HepG2 (cell line): ENCODE measurements around the gene SEPTIN2. TPM values are rescaled to one million over a fixed set of nuclear protein-coding genes. Genes with fewer than 3 reads are reported as not detected.

ENCODE experiments used
- AGO2 ChIP-seq: fragments of 200-400 bp; formaldehyde crosslinking; optimal IDR thresholded peaks from 2 replicates; pipeline ENCODE3; 2017; ENCODE audit warnings: mild to moderate bottlenecking, low read depth, low read length, moderate library complexity
- ARID2 ChIP-seq: sonication (generic); formaldehyde crosslinking; IDR thresholded peaks from 2 replicates; pipeline ENCODE4 v1.8.1; 2022; ENCODE audit warnings: mild to moderate bottlenecking, missing genetic modification reagents, borderline replicate concordance
- BRCA1 ChIP-seq: sonication (generic); formaldehyde crosslinking; IDR thresholded peaks from 2 replicates; pipeline ENCODE4 v1.4.0; 2020; ENCODE audit warnings: missing genetic modification reagents
- GPN1 ChIP-seq: sonication (generic); formaldehyde crosslinking; IDR thresholded peaks from 2 replicates; pipeline ENCODE4 v1.5.1; 2020; ENCODE audit warnings: missing genetic modification reagents, borderline replicate concordance
- KDM1A ChIP-seq: IDR thresholded peaks from 2 replicates; pipeline ENCODE4 v1.6.1; 2016; ENCODE audit warnings: missing compliant biosample characterization
- ZIK1 ChIP-seq: sonication (generic); formaldehyde crosslinking; IDR thresholded peaks from 2 replicates; pipeline ENCODE4 v1.5.0; 2020; ENCODE audit warnings: mild to moderate bottlenecking, low read depth, missing genetic modification reagents, borderline replicate concordance
- ZNF225 ChIP-seq: sonication (generic); formaldehyde crosslinking; IDR thresholded peaks from 2 replicates; pipeline ENCODE4 v1.4.0; 2020; ENCODE audit warnings: mild to moderate bottlenecking, missing genetic modification reagents
- ZNF230 ChIP-seq: sonication (generic); formaldehyde crosslinking; IDR thresholded peaks from 2 replicates; pipeline ENCODE4 v1.4.0; 2020; ENCODE audit warnings: mild to moderate bottlenecking, missing genetic modification reagents
- ZNF441 ChIP-seq: sonication (generic); formaldehyde crosslinking; IDR thresholded peaks from 2 replicates; pipeline ENCODE4 v1.7.0; 2021; ENCODE audit warnings: missing genetic modification reagents, borderline replicate concordance
- ZNF746 ChIP-seq: sonication (generic); formaldehyde crosslinking; IDR thresholded peaks from 2 replicates; pipeline ENCODE4 v1.8.0; 2022; ENCODE audit warnings: mild to moderate bottlenecking, missing genetic modification reagents
- polyA plus RNA-seq, 8 experiments: library from polyadenylated mRNA; depleted of rRNA in 3 of 8; stranded (reverse) in 7 of 8; unstranded in 1 of 8; fragments of >200 nt; fragmentation: Illumina TruSeq in 4 of 8; extraction: Trizol in 4 of 8; gene quantifications; 2 replicates each; pipeline versions ENCODE4 v1.2.1 to v1.2.3, GENCODE V29; 2011 to 2016; ENCODE audit warnings: low read depth in 4 of 8, missing spikeins in 1 of 8, mixed read lengths in 1 of 8; ENCODE audit not compliant: insufficient read depth in 1 of 8
- total RNA-seq, 5 experiments: library from RNA; depleted of rRNA; stranded (reverse); fragments of >200 nt; fragmentation: Illumina TruSeq; extraction: Trizol; gene quantifications; 2 replicates each; pipeline ENCODE4 v1.2.3, GENCODE V29; 2016; ENCODE audit warnings: low read depth in 1 of 5
- TF ChIP-seq, protein P1 (sequence below): sonication (generic); formaldehyde crosslinking; IDR thresholded peaks from 2 replicates; pipeline ENCODE4 v1.4.0; 2020; ENCODE audit warnings: mild to moderate bottlenecking, missing genetic modification reagents
- TF ChIP-seq, protein P2 (sequence below): sonication (generic); formaldehyde crosslinking; IDR thresholded peaks from 2 replicates; pipeline ENCODE4 v1.8.0; 2022; ENCODE audit warnings: missing genetic modification reagents, mild to moderate bottlenecking, inconsistent platforms, borderline replicate concordance
- TF ChIP-seq, protein P3 (sequence below): sonication (generic); formaldehyde crosslinking; conservative IDR thresholded peaks from 2 replicates; pipeline ENCODE4 v1.4.0; 2020; ENCODE audit warnings: missing genetic modification reagents
- TF ChIP-seq, protein P4 (sequence below): sonication (generic); formaldehyde crosslinking; IDR thresholded peaks from 2 replicates; pipeline ENCODE4 v1.4.0; 2020; ENCODE audit warnings: low read depth, missing genetic modification reagents

SEPTIN2 gene
- total and polyA plus RNA-seq, 2 of the 13 experiments (the other 11 are each of a cell fraction or from before 2014, with no cell fraction given), result 493 to 733 TPM

DNA sequence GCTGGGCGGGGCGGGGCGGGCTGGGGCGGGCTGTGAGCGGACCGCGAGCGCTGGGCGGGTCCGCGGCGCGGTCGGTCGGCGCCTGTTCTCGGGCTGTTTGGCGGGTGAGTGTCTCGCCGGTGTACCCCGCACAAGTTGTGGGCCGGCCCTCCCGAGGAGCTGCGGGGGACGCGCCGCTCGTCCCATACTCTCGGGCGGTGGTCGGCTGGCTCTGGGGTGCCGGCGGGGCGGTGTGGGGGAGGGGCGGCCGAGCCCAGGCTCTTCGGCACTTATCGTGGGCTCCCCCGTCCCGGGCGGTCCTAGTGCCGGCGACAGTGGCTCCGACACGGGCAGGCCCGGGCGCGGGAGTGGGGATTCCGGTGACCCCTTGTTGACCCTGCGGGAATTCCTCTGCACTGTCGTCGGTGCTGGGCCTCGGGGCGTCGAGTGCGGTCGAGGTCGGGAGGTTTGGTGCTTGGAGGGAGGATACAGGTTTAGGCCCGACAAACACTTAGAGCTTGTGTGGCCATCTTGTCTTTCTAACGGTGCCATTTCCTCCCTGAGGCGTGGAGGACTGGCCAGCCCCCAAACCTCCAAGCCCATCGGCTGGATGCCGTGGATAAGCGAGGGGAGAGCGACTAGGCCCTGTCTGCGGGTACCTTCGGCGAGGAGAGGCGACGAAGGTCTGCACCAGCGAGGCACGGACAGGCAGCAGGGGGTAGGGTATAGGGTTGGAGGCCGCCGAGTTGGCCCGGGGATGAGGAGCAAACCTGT lies at the start of gene SEPTIN2 (continued):
- TF ChIP-seq, protein P1, sequence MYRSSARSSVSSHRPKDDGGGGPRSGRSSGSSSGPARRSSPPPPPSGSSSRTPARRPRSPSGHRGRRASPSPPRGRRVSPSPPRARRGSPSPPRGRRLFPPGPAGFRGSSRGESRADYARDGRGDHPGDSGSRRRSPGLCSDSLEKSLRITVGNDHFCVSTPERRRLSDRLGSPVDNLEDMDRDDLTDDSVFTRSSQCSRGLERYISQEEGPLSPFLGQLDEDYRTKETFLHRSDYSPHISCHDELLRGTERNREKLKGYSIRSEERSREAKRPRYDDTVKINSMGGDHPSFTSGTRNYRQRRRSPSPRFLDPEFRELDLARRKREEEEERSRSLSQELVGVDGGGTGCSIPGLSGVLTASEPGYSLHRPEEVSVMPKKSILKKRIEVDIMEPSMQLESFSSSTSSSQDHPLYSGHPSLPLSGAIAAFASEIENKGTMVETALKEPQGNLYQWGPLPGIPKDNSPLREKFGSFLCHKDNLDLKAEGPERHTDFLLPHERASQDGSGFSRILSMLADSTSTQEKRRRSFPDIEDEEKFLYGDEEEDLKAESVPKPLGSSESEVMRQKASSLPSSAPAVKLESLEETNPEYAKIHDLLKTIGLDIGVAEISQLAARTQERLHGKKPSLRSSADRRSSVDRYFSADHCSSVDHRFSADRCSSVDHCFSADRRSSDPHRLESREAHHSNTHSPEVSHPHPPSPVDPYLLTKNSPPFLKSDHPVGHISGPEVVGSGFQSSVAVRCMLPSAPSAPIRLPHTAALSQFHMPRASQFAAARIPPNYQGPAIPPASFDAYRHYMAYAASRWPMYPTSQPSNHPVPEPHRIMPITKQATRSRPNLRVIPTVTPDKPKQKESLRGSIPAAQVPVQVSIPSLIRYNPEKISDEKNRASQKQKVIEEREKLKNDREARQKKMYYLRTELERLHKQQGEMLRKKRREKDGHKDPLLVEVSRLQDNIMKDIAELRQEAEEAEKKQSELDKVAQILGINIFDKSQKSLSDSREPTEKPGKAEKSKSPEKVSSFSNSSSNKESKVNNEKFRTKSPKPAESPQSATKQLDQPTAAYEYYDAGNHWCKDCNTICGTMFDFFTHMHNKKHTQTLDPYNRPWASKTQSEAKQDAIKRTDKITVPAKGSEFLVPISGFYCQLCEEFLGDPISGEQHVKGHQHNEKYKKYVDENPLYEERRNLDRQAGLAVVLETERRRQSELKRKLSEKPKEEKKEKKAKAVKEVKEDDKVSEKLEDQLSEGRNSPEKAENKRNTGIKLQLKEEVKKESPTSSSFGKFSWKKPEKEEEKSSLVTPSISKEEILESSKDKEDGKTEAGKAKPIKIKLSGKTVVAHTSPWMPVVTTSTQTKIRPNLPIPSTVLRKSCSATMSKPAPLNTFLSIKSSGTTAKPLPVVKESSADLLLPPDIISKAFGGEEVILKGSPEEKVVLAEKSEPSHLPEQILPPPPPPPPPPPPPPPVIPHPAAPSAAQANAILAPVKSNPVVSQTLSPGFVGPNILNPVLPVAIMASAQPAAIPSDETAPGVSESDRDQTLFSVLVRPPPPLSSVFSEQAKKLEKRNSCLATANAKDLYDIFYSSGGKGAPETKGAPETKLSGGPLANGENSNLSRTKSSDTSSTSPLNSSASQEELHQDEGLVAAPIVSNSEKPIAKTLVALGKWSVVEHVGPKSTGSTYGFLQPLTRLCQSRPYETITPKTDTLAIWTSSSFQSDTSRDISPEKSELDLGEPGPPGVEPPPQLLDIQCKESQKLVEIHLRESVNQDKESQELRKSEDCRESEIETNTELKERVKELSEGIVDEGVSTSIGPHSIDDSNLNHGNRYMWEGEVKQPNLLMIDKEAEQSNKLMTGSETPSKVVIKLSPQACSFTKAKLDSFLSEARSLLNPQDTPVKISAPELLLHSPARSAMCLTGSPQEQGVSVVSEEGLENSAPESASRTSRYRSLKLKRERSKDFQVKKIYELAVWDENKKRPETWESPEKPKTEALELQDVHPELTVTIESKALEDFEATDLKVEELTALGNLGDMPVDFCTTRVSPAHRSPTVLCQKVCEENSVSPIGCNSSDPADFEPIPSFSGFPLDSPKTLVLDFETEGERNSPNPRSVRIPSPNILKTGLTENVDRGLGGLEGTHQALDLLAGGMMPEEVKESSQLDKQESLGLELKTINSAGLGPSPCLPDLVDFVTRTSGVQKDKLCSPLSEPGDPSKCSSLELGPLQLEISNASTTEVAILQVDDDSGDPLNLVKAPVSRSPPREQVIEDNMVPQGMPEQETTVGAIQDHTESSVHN (CRISPR knock-in tag), result peak; percentile 37; the same call in 1 of the 2 replicates
- TF ChIP-seq ZIK1 (CRISPR knock-in tag) (no peak; the same call in 1 of the 2 replicates), ZNF441 (CRISPR knock-in tag) (no peak), ZNF746 (no peak), AGO2 (peak; percentile 89), ZNF225 (CRISPR knock-in tag) (peak; percentile 19; the same call in 1 of the 2 replicates), ZNF230 (CRISPR knock-in tag) (no peak), ARID2 (CRISPR knock-in tag) (no peak), BRCA1 (peak; percentile 97), GPN1 (CRISPR knock-in tag) (peak; percentile 7), KDM1A (CRISPR knock-in tag) (no peak)
- TF ChIP-seq, protein P2, sequence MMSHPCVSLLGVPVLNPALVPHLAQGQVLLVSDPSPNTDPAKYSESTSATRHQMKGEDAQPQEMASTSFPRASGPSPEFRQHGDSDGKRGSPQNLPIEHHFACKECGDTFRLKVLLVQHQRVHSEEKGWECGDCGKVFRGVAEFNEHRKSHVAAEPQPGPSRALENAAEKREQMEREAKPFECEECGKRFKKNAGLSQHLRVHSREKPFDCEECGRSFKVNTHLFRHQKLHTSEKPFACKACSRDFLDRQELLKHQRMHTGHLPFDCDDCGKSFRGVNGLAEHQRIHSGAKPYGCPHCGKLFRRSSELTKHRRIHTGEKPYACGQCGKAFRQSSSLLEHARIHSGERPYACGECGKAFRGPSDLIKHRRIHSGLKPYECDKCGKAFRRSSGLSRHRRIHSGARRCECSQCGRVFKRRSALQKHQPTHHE, result no peak; the same call in 1 of the 2 replicates
- TF ChIP-seq, protein P3, sequence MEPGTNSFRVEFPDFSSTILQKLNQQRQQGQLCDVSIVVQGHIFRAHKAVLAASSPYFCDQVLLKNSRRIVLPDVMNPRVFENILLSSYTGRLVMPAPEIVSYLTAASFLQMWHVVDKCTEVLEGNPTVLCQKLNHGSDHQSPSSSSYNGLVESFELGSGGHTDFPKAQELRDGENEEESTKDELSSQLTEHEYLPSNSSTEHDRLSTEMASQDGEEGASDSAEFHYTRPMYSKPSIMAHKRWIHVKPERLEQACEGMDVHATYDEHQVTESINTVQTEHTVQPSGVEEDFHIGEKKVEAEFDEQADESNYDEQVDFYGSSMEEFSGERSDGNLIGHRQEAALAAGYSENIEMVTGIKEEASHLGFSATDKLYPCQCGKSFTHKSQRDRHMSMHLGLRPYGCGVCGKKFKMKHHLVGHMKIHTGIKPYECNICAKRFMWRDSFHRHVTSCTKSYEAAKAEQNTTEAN, result peak; percentile 72
- TF ChIP-seq, protein P4, sequence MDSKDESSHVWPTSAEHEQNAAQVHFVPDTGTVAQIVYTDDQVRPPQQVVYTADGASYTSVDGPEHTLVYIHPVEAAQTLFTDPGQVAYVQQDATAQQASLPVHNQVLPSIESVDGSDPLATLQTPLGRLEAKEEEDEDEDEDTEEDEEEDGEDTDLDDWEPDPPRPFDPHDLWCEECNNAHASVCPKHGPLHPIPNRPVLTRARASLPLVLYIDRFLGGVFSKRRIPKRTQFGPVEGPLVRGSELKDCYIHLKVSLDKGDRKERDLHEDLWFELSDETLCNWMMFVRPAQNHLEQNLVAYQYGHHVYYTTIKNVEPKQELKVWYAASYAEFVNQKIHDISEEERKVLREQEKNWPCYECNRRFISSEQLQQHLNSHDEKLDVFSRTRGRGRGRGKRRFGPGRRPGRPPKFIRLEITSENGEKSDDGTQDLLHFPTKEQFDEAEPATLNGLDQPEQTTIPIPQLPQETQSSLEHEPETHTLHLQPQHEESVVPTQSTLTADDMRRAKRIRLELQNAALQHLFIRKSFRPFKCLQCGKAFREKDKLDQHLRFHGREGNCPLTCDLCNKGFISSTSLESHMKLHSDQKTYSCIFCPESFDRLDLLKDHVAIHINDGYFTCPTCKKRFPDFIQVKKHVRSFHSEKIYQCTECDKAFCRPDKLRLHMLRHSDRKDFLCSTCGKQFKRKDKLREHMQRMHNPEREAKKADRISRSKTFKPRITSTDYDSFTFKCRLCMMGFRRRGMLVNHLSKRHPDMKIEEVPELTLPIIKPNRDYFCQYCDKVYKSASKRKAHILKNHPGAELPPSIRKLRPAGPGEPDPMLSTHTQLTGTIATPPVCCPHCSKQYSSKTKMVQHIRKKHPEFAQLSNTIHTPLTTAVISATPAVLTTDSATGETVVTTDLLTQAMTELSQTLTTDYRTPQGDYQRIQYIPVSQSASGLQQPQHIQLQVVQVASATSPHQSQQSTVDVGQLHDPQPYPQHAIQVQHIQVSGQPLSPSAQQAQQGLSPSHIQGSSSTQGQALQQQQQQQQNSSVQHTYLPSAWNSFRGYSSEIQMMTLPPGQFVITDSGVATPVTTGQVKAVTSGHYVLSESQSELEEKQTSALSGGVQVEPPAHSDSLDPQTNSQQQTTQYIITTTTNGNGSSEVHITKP (CRISPR knock-in tag), result no peak
